ENCODE results near the gene ABCA3.

DNA sequence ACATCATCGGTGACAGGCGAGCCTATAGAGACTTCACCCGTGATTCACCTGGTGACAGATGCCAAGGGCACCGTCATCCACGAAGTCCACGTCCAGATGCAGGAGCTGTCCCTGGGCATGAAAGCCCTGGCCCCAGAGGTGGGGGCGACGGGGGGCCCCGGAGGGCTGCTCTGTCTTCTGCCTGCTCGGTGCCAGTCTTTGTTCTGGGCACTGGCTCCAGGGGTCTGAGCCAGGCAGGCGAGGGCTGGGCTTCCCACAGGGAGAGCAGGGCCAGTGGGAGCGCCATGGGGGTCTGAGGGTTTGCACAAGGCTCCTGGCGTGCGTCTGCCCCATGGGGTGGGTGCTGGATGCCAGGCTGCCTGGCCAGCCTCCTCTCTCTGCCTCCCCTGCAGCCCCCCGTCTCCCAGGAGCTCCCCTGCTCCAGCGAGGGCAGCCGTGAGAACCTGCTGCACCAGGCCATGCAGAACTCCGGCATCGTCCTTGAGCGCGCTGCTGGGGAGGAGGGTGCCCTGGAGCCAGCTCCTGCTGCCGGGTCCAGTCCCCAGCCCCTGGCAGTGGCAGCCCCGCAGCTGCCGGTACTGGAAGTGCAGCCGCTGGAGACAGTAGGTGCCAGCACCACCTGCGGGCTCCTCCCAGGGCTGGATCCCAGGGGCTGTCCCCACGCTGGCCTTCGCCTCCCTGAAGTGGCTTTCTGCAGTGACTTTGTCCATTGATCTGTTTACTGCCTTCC, 107.3 kb downstream of the ABCA3 start:
- TF ChIP-seq, protein P1, sequence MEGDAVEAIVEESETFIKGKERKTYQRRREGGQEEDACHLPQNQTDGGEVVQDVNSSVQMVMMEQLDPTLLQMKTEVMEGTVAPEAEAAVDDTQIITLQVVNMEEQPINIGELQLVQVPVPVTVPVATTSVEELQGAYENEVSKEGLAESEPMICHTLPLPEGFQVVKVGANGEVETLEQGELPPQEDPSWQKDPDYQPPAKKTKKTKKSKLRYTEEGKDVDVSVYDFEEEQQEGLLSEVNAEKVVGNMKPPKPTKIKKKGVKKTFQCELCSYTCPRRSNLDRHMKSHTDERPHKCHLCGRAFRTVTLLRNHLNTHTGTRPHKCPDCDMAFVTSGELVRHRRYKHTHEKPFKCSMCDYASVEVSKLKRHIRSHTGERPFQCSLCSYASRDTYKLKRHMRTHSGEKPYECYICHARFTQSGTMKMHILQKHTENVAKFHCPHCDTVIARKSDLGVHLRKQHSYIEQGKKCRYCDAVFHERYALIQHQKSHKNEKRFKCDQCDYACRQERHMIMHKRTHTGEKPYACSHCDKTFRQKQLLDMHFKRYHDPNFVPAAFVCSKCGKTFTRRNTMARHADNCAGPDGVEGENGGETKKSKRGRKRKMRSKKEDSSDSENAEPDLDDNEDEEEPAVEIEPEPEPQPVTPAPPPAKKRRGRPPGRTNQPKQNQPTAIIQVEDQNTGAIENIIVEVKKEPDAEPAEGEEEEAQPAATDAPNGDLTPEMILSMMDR (IDR thresholded peaks at IDR 0.05): no peak
- TF ChIP-seq POLR2A (IDR thresholded peaks at IDR 0.05): no peak
